Chondrocyte (in vitro differentiated cells): ENCODE results near the gene GALNT9. TPM values are rescaled to one million over a fixed set of nuclear protein-coding genes. Genes with fewer than 3 reads are reported as not detected.

Source experiments
- DNase-seq: peaks from one replicate; pipeline ENCODE4 v3.0.0; 2021; ENCODE audit warnings: mixed read lengths, low spot score
- H3K27ac Mint-ChIP-seq: one replicate; pipeline ENCODE4 v1.8.0; 2021; ENCODE audit warnings: mild to moderate bottlenecking, moderate library complexity, mixed read lengths; ENCODE audit not compliant: unreplicated experiment
- H3K27me3 Mint-ChIP-seq: 2 replicates; pipeline ENCODE4 v1.8.0; 2021; ENCODE audit warnings: low read depth, mixed read lengths
- H3K36me3 Mint-ChIP-seq: 2 replicates; pipeline ENCODE4 v1.8.0; 2021; ENCODE audit warnings: low read depth, mixed read lengths
- H3K4me1 Mint-ChIP-seq: 2 replicates; pipeline ENCODE4 v1.8.0; 2021; ENCODE audit warnings: low read depth, mild to moderate bottlenecking, mixed read lengths
- H3K4me3 Mint-ChIP-seq: one replicate; pipeline ENCODE4 v1.8.0; 2021; ENCODE audit warnings: mild to moderate bottlenecking, moderate library complexity, mixed read lengths; ENCODE audit not compliant: unreplicated experiment
- H3K9me3 Mint-ChIP-seq: 2 replicates; pipeline ENCODE4 v1.8.0; 2021; ENCODE audit warnings: low read depth, mixed read lengths
- CTCF ChIP-seq: fragments of 200-600 bp; sonication (generic); IDR thresholded peaks from 2 replicates; pipeline ENCODE4 v1.5.0; 2021; ENCODE audit warnings: antibody characterized with exemption, mild to moderate bottlenecking, moderate library complexity
- total RNA-seq: library from RNA; stranded (reverse); gene quantifications from 3 replicates; pipeline ENCODE4 v1.2.1, GENCODE V29; 2021

GALNT9 gene
- total RNA-seq, 1 donor from 2014 or later: not detected

GRCh38 chr12:132322206-132323132 is 6.9 kb downstream of the GALNT9 start:
- H3K27ac Mint-ChIP-seq: no peak overlapping the region
- no peak overlapping the region for H3K4me3 Mint-ChIP-seq
- peak; percentile 81 for DNase-seq
- H3K4me1 Mint-ChIP-seq: peaks cover 14% of the 10 kb centered on the region
- H3K9me3 Mint-ChIP-seq: no peaks in the 10 kb centered on the region
- no peak for TF ChIP-seq CTCF
- H3K36me3 Mint-ChIP-seq: no peaks in the 10 kb centered on the region
- H3K27me3 Mint-ChIP-seq: peaks cover 36% of the 10 kb centered on the region

GRCh38 chr12:132321321-132322118 is 7.9 kb downstream of the GALNT9 start:
- Mint-ChIP-seq H3K27me3 (peaks cover 42% of the 10 kb centered on the region), H3K27ac (no peak overlapping the region), H3K36me3 (no peaks in the 10 kb centered on the region), H3K4me1 (peaks cover 8% of the 10 kb centered on the region), H3K4me3 (no peak overlapping the region), H3K9me3 (no peaks in the 10 kb centered on the region)
- no peak for TF ChIP-seq CTCF
- peak; percentile 74 for DNase-seq

- peak; percentile 55 for DNase-seq
- Mint-ChIP-seq H3K4me1 (peaks cover 8% of the 10 kb centered on the region), H3K9me3 (no peaks in the 10 kb centered on the region), H3K4me3 (no peak overlapping the region), H3K27ac (no peak overlapping the region), H3K27me3 (peaks cover 47% of the 10 kb centered on the region), H3K36me3 (no peaks in the 10 kb centered on the region)
- TF ChIP-seq CTCF: no peak
These were observed 8.6 kb downstream of the GALNT9 start for GRCh38 chr12:132320767-132321211.

GRCh38 chr12:132319991-132320570 is 9.3 kb downstream of the GALNT9 start:
- Mint-ChIP-seq H3K27ac (no peak overlapping the region), H3K9me3 (no peaks in the 10 kb centered on the region), H3K36me3 (no peaks in the 10 kb centered on the region), H3K4me3 (no peak overlapping the region), H3K27me3 (peaks cover 46% of the 10 kb centered on the region), H3K4me1 (peaks cover 8% of the 10 kb centered on the region)
- peak; percentile 72 for DNase-seq
- no peak for TF ChIP-seq CTCF
